GM12878 (cell line): ENCODE results near the gene PUS7L. TPM values are rescaled to one million over a fixed set of nuclear protein-coding genes. Genes with fewer than 3 reads are reported as not detected.

Experiments
- ATAC-seq: fragments of 200-7000 bp; cut with Tn5 transposase; 3 replicates; pipeline ENCODE4 v1.9.1; 2020; ENCODE audit warnings: mild to moderate bottlenecking, moderate library complexity
- BruUV-seq: library from RNA; stranded (reverse); fragments of 400-500 nt; replicated peaks from 2 replicates; lab custom pipeline; 2021; lab: Mats Ljungman, UMichigan
- CTCF ChIA-PET: fragments of 300-600 bp; sonication (Branson Sonifier 250); formaldehyde crosslinking; extraction: SDS; loops from one replicate; lab custom pipeline; 2021; ENCODE audit warnings: inconsistent platforms; lab: Yijun Ruan, JAX
- POLR2A ChIA-PET: fragments of 350-600 bp; formaldehyde crosslinking; extraction: SDS; loops from one replicate; lab custom pipeline; 2021; ENCODE audit warnings: inconsistent platforms; lab: Charles Lee
- RAD21 ChIA-PET: fragments of 300-600 bp; sonication (Branson Sonifier 250); formaldehyde crosslinking; loops from one replicate; lab custom pipeline; 2023; ENCODE audit warnings: antibody characterized with exemption; ENCODE audit not compliant: unreplicated experiment; lab: Charles Lee
- SMC1A ChIA-PET: fragments of 300-600 bp; sonication (Branson Sonifier 250); formaldehyde crosslinking; loops from one replicate; lab custom pipeline; 2023; ENCODE audit not compliant: unreplicated experiment, uncharacterized antibody; lab: Charles Lee
- DNase-seq: peaks from one replicate; pipeline ENCODE4 v3.0.0-alpha.2; 2011; ENCODE audit warnings: low read depth, low spot score
- FAIRE-seq: peaks from 3 replicates; lab custom pipeline; 2011; peaks lifted over from hg19 to GRCh38; lab: Jason Lieb, UNC
- H2AFZ ChIP-seq: 2 replicates; pipeline ENCODE4 v1.6.0; 2011; ENCODE audit warnings: low read depth, low read length, control low read depth; ENCODE audit not compliant: control insufficient read depth
- H3K27ac ChIP-seq: 2 replicates; pipeline ENCODE4 v1.5.1; 2011; ENCODE audit warnings: control low read depth; ENCODE audit not compliant: control insufficient read depth, insufficient read depth
- H3K27me3 ChIP-seq, 2 experiments: replicated peaks in 1 of 2; 2 replicates each; pipeline versions ENCODE4 v1.6.0 to v1.6.1; 2011; ENCODE audit warnings: low read length in 1 of 2; ENCODE audit not compliant: control insufficient read depth in 2 of 2, insufficient read depth in 2 of 2
- H3K36me3 ChIP-seq, 2 experiments: 2 replicates each; pipeline ENCODE4 v1.5.1; 2011; ENCODE audit warnings: low read length in 1 of 2; ENCODE audit not compliant: control insufficient read depth in 2 of 2, insufficient read depth in 2 of 2
- H3K4me1 ChIP-seq: 2 replicates; pipeline ENCODE4 v1.6.1; 2011; ENCODE audit warnings: mild to moderate bottlenecking, low read length, moderate library complexity, mixed read lengths; ENCODE audit not compliant: control insufficient read depth, insufficient read depth
- H3K4me2 ChIP-seq: 2 replicates; pipeline ENCODE4 v1.6.0; 2011; ENCODE audit warnings: control low read depth; ENCODE audit not compliant: control insufficient read depth, insufficient read depth
- H3K4me3 ChIP-seq: fragments of 200-600 bp; sonication (generic); 2 replicates; pipeline ENCODE4 v1.5.1; 2016
- H3K79me2 ChIP-seq: 2 replicates; pipeline ENCODE4 v1.6.0; 2011; ENCODE audit warnings: low read length; ENCODE audit not compliant: control insufficient read depth, insufficient read depth
- H3K9ac ChIP-seq: 2 replicates; pipeline ENCODE4 v1.8.0; 2011; ENCODE audit warnings: low read length, control low read depth, mixed read lengths; ENCODE audit not compliant: control insufficient read depth, insufficient read depth
- H3K9me3 ChIP-seq: replicated peaks from 3 replicates; pipeline ENCODE4 v1.5.1; 2011; ENCODE audit warnings: mild to moderate bottlenecking, low read length; ENCODE audit not compliant: control insufficient read depth, insufficient read depth
- H4K20me1 ChIP-seq: 2 replicates; pipeline ENCODE4 v1.6.0; 2011; ENCODE audit not compliant: control insufficient read depth, insufficient read depth
- FOXK2 ChIP-seq: fragments of 450-650 bp; IDR thresholded peaks from 2 replicates; pipeline ENCODE4 v1.6.1; 2017; ENCODE audit warnings: mild to moderate bottlenecking, moderate library complexity
- PRDM15 ChIP-seq: fragments of 450-650 bp; formaldehyde crosslinking; IDR thresholded peaks from 2 replicates; pipeline ENCODE4 v1.4.0; 2020; ENCODE audit warnings: mild to moderate bottlenecking, moderate library complexity
- RB1 ChIP-seq: fragments of 450-650 bp; formaldehyde crosslinking; IDR thresholded peaks from 2 replicates; pipeline ENCODE4 v1.6.1; 2017; ENCODE audit warnings: mild to moderate bottlenecking, borderline replicate concordance
- RELA ChIP-seq: fragments of 450-650 bp; IDR thresholded peaks from 2 replicates; pipeline ENCODE4 v1.8.0; 2014; ENCODE audit warnings: borderline replicate concordance; ENCODE audit not compliant: partially characterized antibody
- RUNX3 ChIP-seq: IDR thresholded peaks from 2 replicates; pipeline ENCODE4 v1.6.1; 2012; ENCODE audit warnings: low read length, inconsistent platforms
- in situ Hi-C: fragments of 300-500 bp; cut with MboI; formaldehyde crosslinking; loops from 9 replicates; pipeline ENCODE4 v1.14.3; 2018; ENCODE audit warnings: mixed read lengths
- intact Hi-C: fragments of 100-400 bp; cut with micrococcal nuclease; formaldehyde crosslinking; loops from one replicate; pipeline ENCODE4 v1.14.2; 2022; ENCODE audit not compliant: unreplicated experiment
- polyA plus RNA-seq, 11 experiments: library from polyadenylated mRNA; depleted of rRNA in 4 of 11; unstranded in 6 of 11; stranded (reverse) in 5 of 11; fragments of >200 nt; fragmentation: Nextera tagmentation in 4 of 11; fragmentation: Illumina TruSeq in 1 of 11; extraction: Ambion mirVana in 4 of 11; extraction: Trizol in 1 of 11; gene quantifications; 1 replicate in 1 of 11; 2 replicates in 10 of 11; pipeline versions ENCODE4 v1.2.1 to v1.2.3, GENCODE V29; 2011 to 2016; ENCODE audit warnings: inconsistent platforms in 2 of 11, missing spikeins in 2 of 11, low read depth in 1 of 11
- total RNA-seq, 4 experiments: library from RNA; depleted of rRNA in 3 of 4; stranded (reverse); fragments of >200 nt in 3 of 4; fragmentation: Illumina TruSeq in 1 of 4; extraction: Trizol in 1 of 4; gene quantifications; 2 replicates each; pipeline versions ENCODE4 v1.2.1 to v1.2.3, GENCODE V29; 2013 to 2021

Gene PUS7L
- total and polyA plus RNA-seq, 10 of the 15 experiments (the other 5 are each of a cell fraction or from before 2014, with no cell fraction given): 7.2 to 42.1 (median 19.6) TPM

DNA sequence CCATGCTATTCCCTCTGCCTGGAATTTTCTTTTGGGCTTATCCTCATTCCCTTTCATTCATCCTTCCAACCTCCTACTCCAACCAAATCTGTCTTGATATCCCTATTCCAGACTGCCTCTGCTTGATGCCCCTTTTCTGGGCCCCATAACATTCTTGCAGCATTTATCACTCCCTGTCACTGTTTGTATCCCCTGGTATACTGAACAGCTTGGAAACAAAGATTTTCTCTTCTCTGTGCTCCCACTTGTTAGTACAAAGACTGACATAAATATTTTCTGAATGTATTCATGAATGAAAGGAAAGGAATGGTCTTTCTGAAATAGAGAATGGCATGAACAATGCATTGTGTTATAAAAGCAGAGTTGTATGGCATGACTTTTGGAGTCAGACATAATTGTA is 7.7 kb upstream of the PUS7L start:
- no peaks in the 10 kb centered on the region for H4K20me1 ChIP-seq
- no peak overlapping the region for H2AFZ ChIP-seq
- TF ChIP-seq RB1: no peak
- TF ChIP-seq FOXK2: no peak
- no peak for TF ChIP-seq RUNX3
- TF ChIP-seq RELA: no peak
- no peak for TF ChIP-seq PRDM15
- intact Hi-C loops (no loop called here), in situ Hi-C loops (no loop called here)
- H3K4me1 ChIP-seq: 0 out of 2 replicates have a peak, but pooled peaks cover 4% of the 10 kb centered on the region
- CTCF ChIA-PET: interaction anchor here (0.9 kb wide), 1 partner anchor 10 kb away, joined by 3 read pairs; no protein-coding TSS in a partner anchor
- H3K9ac ChIP-seq: no peak overlapping the region
- no peak overlapping the region for H3K4me3 ChIP-seq
- SMC1A ChIA-PET: no interaction called here
- RAD21 ChIA-PET: no interaction called here
- no peak overlapping the region for H3K4me2 ChIP-seq
- peaks cover 0 to 15% of the 10 kb centered on the region in 2 experiments; a peak in 1 of 4 replicates for H3K36me3 ChIP-seq
- POLR2A ChIA-PET: no interaction called here
- no peak overlapping the region for H3K27ac ChIP-seq
- ATAC-seq (no peak), DNase-seq (no peak), FAIRE-seq (no peak)
- H3K9me3 ChIP-seq: no peaks in the 10 kb centered on the region; the same call in 2 of the 3 replicates
- H3K79me2 ChIP-seq: peaks cover 13% of the 10 kb centered on the region
- no peaks in the 10 kb centered on the region for H3K27me3 ChIP-seq
- no TSS peak for BruUV-seq
